Measurements from ENCODE around the gene DLX1. TPM values are rescaled to one million over a fixed set of nuclear protein-coding genes. Genes with fewer than 3 reads are reported as not detected.

DLX1 gene
- total RNA-seq, 4 donors from 2014 or later = 0.40 TPM; not detected in 3

GRCh38 chr2:172080641-172081220 lies 4.6 kb upstream of the DLX1 start:
- peaks cover 0 to 13% (median 0%) of the 10 kb centered on the region in 3 donors for H3K9me3 ChIP-seq
- no peak overlapping the region for H3K4me3 ChIP-seq
- H3K27ac ChIP-seq = no peak overlapping the region
- ATAC-seq = no peak
- peaks cover 79% of the 10 kb centered on the region for H3K27me3 ChIP-seq
- WGBS, 2 donors (ENCODE audit: low coverage in 1 of 2) = 36 to 38% methylated on average over 5 to 13 of the region's 25 CpGs
- TF ChIP-seq POLR2AphosphoS5 (IDR thresholded peaks at IDR 0.05) (no peak), POLR2A (IDR thresholded peaks at IDR 0.05) (no peak), EP300 (IDR thresholded peaks at IDR 0.05) (no peak), CTCF (IDR thresholded peaks at IDR 0.05) (no peak)
- peaks cover 0 to 33% (median 14%) of the 10 kb centered on the region in 3 donors for H3K4me1 ChIP-seq
- H3K36me3 ChIP-seq = no peaks in the 10 kb centered on the region

- no peak for ATAC-seq
- no peak overlapping the region for H3K4me3 ChIP-seq
- H3K27ac ChIP-seq = no peak overlapping the region
- H3K27me3 ChIP-seq = peaks cover 86% of the 10 kb centered on the region
- H3K9me3 ChIP-seq = peaks cover 0 to 13% (median 0%) of the 10 kb centered on the region in 3 donors
- TF ChIP-seq EP300 (IDR thresholded peaks at IDR 0.05) = no peak
- no peaks in the 10 kb centered on the region for H3K36me3 ChIP-seq
- H3K4me1 ChIP-seq = peaks cover 0 to 39% (median 18%) of the 10 kb centered on the region in 3 donors
- WGBS, 2 donors (ENCODE audit: low coverage in 1 of 2) = 24% methylated on average over 10 of the region's 36 CpGs; no CpG with 5 or more reads in 1 of the 2 donors
These were observed 3.9 kb upstream of the DLX1 start for GRCh38 chr2:172081221-172082022.

GRCh38 chr2:172082105-172082943 lies 3.0 kb upstream of the DLX1 start:
- Histone ChIP-seq H3K4me3 (no peak overlapping the region), H3K9me3 (peaks cover 0 to 13% (median 0%) of the 10 kb centered on the region in 3 donors), H3K36me3 (no peaks in the 10 kb centered on the region), H3K27ac (no peak overlapping the region), H3K4me1 (peaks cover 0 to 48% (median 25%) of the 10 kb centered on the region in 3 donors), H3K27me3 (peaks cover 95% of the 10 kb centered on the region)
- no peak for TF ChIP-seq CTCF (IDR thresholded peaks at IDR 0.05)
- TF ChIP-seq POLR2A (IDR thresholded peaks at IDR 0.05) = no peak
- TF ChIP-seq POLR2AphosphoS5 (IDR thresholded peaks at IDR 0.05) = no peak
- TF ChIP-seq EP300 (IDR thresholded peaks at IDR 0.05) = no peak
- no peak for ATAC-seq
- 12 to 21% methylated on average over 12 to 13 of the region's 14 CpGs for WGBS, 2 donors (ENCODE audit: low coverage in 1 of 2)

- Histone ChIP-seq H3K4me1 (peaks cover 0 to 55% (median 25%) of the 10 kb centered on the region in 3 donors), H3K4me3 (no peak overlapping the region), H3K27ac (no peak overlapping the region), H3K36me3 (no peaks in the 10 kb centered on the region), H3K9me3 (peaks cover 0 to 13% (median 0%) of the 10 kb centered on the region in 3 donors), H3K27me3 (peaks cover 98% of the 10 kb centered on the region)
- no peak for ATAC-seq
- WGBS, 2 donors (ENCODE audit: low coverage in 1 of 2) = 16 to 18% methylated on average over 5 to 11 of the region's 42 CpGs
- no peak for TF ChIP-seq CTCF (IDR thresholded peaks at IDR 0.05)
- no peak for TF ChIP-seq EP300 (IDR thresholded peaks at IDR 0.05)
- no peak for TF ChIP-seq POLR2A (IDR thresholded peaks at IDR 0.05)
- TF ChIP-seq POLR2AphosphoS5 (IDR thresholded peaks at IDR 0.05) = no peak
These were observed 2.2 kb upstream of the DLX1 start for GRCh38 chr2:172082944-172083627.
